Measurements from ENCODE around the gene RSRC1.

RSRC1 gene

DNA sequence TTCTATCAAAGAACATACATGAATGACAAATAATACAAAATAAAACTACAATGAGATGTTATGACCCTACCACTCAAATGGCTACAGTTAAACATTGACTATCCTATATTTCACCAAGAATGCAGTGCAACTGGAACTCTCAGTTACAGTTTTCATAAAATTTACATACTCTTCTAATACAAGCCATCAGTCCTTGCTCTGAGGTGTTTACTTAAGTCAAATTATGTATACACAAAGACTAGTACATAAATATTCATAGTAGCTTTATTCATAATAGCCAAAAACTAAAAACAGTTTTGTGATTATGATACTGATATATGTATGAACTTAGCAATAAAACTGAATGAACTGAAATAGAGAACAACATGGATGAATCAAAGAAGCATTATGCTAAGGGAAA, 480.3 kb downstream of the RSRC1 start:
- TF ChIP-seq, protein P1, sequence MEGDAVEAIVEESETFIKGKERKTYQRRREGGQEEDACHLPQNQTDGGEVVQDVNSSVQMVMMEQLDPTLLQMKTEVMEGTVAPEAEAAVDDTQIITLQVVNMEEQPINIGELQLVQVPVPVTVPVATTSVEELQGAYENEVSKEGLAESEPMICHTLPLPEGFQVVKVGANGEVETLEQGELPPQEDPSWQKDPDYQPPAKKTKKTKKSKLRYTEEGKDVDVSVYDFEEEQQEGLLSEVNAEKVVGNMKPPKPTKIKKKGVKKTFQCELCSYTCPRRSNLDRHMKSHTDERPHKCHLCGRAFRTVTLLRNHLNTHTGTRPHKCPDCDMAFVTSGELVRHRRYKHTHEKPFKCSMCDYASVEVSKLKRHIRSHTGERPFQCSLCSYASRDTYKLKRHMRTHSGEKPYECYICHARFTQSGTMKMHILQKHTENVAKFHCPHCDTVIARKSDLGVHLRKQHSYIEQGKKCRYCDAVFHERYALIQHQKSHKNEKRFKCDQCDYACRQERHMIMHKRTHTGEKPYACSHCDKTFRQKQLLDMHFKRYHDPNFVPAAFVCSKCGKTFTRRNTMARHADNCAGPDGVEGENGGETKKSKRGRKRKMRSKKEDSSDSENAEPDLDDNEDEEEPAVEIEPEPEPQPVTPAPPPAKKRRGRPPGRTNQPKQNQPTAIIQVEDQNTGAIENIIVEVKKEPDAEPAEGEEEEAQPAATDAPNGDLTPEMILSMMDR (conservative IDR thresholded peaks at IDR 0.05; ENCODE audit: low read depth), result no peak
- CTCF ChIA-PET, result interaction anchor here (0.7 kb wide), 1 partner anchor 1018 kb away, joined by 3 read pairs; no protein-coding TSS in a partner anchor
- no peak overlapping the region for H3K27ac ChIP-seq
- no peak for DNase-seq (ENCODE audit: low spot score)
- POLR2A ChIA-PET (ENCODE audit: low non-redundant PET), result no interaction called here

Measured in RWPE1 (cell line).